Stimulated activated CD4-positive, alpha-beta T cell treated with anti-CD3 and anti-CD28 coated beads, Interleukin-15, amount 100 ng/mL, for 1 hour (primary cell): Measurements from ENCODE around the gene C11orf58.
A peak's percentile ranks its signal among the peaks of the same experiment; 100 is the strongest.

Experiments
- DNase-seq, 2 donors: peaks; one replicate each; pipeline ENCODE4 v3.0.0-alpha.2; 2020; ENCODE audit warnings: low read depth in 1 of 2, low spot score in 1 of 2

Gene C11orf58

DNA sequence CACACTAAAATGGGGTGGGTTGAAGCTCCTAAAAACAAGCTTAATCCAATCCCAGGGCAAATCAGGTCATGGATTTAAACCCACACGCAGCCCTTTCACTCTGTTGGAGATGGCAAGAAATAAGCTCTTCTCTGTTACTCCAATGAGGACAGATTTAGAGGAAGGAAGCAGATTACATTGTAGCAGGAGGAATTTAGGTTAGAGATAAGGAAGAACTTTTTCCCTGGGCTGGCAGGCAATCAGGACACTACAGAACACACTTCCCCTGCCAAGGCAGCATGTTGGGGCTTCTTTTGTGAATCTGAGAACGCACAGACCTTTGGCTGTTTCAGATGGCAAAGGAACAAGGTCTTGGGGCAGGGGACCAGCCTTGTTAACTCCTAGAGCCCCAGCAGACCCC, 46.2 kb downstream of the C11orf58 start:
- DNase-seq, result no peak

DNA sequence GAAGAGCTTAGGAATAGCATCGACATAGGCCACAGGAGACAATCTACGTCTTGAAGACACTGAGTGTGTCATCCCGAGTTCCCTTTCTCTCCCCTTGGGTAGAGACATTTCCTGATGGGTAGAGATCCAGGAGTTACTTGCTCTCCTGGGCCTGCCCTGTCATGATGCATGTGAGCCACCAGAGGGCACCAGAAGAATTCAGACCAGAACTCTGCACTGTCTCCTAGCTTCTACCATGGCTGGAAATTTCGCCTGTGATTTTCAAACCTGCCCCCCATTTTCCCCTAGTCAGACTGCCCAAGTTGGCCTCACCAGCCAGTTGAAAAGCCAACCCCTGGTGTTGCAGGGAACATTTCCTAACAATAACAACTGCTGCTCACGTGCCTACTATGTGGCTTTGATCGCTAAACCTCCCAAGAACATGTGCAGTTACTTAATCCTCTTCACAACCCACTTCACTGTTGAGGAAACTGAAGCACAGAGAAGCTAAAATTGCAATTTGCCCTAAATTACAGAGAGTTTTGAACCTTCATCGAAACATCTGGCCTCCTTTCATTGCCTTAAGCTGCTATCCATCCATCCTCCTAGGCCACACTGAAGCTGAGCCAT, 47.2 kb downstream of the C11orf58 start:
- DNase-seq, result peak; percentile 13 to 26

DNA sequence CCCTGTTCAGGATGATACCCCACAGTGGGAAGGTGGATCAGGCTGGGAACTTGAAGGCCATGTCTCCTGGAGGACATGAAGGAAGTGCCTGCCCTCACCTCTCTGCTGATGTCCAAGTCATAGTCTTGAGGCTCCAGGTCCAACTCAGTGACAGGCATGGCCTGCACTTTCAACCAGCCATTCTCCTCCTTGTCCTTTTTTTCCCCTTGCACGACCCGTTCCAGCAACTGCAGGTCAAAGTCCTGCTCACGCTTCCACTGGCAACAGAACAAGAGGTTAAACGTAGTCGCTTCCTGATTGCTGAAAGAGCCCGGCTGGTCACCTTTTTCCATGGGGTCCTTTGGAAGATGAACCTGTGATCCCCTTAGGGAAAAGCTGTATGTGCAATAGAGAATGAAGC, 47.7 kb downstream of the C11orf58 start:
- no peak for DNase-seq

DNA sequence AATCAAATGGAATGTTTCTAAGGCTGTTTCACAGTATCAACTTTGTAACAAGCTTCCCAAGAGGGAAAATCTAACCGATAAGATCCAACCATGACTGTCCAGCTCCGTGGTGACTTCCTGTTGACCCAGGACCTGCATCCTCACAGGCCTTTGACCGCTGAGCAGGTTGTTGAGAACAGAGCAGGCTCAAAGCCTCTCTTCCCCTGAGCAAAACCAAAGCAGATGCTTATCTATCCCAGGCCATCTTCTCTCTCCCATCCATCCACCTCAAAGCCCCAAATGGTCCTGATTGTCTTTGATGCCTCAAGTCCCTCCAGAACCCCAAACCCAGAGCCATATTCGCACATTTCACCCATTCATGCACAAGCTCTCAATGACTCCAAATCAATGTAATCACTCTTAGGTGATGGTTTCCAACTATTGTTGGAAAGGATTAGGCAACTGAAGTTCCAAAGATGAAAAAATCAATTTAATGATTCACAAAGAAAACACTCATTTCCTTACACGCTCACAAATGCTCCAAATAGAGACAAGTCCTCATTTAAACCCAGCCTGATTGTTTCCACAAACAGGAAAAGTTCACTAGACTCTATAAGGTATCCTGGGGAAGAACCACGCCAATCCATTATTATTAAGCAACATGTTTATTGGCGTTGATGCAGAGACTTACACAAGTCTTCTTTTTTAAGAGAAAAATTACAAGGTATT, 48.7 kb downstream of the C11orf58 start:
- DNase-seq, result no peak

DNA sequence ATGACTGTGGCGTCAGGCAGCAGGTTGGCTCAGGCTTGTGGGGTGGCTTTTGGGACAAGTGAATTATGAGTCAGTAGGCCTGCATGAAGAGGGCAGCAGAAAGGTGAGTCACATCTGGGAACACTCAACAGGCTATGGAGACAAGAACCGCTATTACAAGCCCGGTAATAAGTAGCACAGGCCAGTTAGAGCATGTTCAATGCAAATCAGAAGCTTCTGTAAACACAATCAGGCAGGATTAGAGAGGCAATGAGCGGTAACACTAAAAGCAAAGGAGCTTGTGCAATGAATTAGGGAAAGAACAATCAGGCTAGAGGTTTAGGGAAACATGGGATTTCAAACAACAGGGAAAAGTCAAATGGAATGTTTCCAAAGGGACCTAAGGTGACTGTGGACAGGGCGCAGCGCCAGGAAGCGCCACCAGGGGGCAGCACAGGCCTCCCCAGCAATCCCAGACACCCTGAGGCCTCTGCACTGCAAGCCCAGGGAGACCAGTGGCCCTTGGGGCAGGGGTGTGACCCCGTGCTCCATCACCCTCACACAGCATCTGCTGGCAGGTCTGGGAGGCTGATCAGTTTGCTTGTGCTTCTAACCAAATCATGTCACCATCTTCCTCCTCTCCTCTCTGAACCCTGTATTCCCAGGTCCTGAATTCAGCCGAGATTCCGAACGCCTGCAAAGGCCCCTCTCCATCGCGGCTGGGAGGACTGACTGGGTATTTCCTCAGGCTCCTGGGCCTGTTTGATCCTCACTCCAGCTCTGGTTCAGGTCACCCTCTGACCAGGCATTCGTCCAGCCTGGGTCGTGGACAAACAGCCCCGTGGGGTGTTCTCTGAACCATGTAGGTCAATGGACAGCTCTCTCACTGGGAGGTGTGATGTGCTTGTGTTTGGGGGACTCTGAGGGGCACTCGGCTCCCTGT, 50.0 kb downstream of the C11orf58 start:
- peak; percentile 22 to 46 for DNase-seq

DNA sequence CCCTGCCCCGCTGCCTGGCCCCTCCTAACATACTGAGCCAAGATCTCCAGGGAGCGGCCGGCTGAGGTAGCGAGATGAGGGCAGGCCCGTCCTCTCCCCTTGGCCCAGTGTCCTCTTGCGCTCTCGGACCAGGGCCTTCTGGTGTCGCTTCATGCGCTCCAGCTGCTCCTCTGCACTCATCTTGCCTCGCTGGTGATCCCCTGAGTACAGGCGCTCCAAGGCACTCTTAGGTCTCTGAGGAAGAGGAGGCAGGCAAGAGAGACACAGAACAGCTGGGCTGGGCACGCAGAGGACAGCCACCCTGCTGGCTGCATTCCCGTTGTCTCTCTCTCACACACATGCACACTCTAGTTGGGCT, 50.6 kb downstream of the C11orf58 start:
- DNase-seq, result no peak

DNA sequence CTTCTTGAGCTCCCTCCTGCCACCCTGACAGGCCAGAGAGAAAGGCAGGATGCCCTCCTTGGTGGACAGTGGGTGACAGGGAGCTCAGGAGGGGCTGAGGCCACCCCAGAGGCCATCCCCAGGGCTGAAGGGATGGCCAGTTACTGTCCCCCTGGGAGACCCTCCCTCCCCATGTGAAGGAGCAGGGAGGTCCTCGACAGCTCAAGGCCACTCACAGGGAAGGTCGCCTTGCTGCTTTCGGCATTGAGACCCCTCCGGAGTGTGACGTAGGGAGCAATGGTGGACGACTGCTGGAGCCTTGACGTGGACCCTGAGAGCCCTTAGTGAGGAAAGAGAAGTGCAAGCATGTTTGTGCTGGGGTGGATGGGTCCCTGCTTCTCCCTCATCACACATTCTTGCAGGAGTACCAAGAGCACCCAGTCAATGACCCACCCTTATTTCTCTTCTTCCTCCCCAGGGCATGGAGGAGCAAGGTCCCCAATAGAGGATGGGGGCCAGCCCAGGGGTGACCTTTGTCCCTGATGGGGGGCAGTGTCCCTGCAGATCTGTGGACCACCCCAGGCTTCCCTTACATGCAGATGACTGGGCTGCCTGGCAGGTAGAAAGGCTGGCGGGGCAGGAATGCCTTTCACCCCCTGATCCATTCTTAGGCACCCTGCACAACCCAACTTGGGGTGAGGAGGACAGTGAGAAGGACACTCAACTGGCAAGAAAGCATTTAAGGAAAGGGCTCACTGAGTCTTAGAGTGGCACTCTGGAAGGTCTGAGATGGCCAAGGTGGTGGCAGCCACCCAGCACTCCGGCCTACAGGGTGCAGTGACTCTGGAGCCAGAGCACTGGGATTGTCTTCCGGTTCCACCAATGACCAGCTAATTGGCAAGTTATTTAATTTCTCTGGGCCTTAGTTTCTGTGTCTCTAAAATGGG, 51.4 kb downstream of the C11orf58 start:
- no peak for DNase-seq

DNA sequence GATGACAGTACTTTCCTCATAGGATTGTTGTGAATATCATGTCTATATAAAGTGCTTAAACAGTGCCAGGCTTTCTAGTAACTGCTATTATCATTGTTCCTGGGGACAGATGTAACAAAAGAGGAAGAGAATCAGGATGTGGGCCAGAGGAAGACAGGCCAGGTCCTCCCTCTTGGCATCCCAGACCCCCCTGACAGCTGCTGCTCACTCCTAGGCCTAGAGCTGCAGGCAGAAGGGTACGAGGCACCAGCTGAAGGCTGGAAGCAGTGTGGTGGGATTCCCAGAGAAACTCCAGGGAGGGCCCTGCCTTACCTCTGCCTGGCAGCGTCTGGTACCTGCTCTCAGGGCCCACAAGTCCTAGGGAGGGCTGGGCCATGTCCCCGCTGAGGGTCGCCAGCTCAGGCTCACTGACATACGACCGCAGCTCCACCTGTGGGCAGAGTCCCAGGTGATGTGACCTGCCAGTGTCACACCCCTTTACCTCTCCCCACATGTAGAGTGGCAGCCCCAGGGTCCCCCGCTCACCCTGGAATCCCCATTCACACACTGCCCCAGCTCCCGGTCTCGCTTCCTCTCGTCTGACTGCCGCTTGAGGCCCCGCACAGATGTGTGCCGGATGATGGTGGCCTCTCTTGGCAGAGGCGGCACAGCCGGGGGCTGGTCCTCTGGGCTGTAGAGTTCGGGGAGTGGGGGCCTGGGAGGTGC, 52.2 kb downstream of the C11orf58 start:
- DNase-seq, result no peak

DNA sequence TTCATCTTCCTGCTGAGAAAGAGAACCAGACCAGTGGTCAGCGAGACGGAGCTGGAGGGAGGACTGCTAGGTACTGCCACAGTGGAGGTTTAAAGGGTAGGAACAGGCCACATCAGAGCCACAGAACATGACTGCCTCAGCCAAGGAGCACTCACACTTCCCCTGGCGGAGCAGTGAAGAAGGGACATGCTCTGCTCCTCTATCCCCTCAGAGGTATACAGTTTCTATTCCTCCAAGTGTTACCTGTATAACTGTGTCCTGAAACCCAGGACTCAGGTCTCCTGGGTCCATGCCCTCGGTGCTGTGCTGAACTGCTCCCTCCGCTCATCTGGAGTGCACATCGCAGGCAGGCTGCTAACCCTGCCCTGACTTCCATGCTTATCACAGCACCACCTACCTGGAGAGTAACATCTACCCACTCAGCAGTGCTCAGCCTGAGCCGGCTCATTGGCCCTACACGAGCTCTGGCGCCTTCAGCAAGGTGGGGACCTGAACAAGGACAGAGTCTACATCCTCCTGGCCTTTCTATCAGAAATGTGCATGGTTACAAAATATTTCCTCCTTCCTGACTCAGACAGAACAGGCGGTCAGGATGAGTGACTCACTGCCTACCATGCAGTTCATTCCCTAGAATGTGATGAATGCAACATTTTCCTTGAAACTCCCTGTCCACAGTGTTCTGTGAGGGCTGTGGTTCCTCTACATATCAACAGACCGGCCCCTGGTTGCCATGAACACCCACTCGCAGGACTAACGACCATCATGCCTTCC, 52.9 kb downstream of the C11orf58 start:
- DNase-seq, result no peak

DNA sequence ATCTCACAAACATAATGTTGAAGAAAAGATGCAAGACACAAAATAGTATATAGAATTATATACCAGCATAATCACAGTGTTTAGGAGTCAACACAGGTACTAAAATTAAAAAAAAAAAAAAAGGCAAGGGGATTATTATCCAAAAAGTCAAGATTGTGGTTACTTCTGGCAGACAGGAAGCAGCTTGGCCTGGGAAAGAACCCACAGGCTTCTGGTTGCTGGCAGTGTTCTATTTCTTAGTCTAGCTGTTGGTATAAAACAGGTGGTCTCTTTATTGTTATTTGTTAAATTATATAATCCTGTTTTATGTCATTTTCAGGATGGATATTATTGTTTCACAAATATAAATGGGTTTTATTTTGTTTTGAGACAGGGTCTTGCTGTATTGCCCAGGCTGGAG, 54.0 kb downstream of the C11orf58 start:
- DNase-seq, result no peak

DNA sequence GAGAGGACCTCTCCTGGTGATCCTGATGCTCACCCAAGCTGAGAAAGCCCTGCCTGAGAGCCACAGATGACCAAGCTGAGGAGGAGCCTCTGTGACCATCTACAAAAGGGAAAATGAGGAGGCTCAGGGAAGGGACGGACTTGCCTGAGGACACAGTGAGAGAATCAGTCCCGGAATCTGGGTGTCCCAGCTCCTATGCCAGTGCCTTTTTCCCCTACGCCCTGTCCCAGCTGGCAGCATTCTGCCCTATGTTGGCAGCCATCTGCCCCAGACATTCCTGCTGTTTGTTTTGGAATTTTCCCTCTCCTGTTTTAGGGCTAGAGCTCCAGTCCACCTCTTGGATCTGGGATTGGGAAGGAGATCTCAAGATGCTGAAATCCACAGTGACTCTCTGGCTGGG, 54.6 kb downstream of the C11orf58 start:
- no peak for DNase-seq

DNA sequence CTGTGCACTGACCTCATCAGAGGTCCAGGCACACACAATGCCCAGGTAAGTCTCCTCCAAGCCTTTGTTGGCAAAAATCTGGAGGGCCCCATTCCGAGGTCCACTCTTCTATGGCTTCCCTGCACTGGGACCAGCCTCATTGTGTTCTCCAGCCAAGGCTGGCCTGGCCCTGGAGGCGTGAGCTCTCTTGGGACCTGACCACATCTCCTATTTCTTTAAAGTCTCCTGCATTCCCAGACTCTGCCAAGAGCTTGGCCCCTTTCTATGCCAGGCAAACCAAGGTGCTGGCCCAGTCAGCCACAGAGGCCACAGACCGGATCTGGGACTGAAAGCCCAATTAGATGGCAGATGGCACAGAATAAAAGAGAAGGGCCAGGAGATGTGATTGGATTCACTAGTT, 55.1 kb downstream of the C11orf58 start:
- no peak for DNase-seq

DNA sequence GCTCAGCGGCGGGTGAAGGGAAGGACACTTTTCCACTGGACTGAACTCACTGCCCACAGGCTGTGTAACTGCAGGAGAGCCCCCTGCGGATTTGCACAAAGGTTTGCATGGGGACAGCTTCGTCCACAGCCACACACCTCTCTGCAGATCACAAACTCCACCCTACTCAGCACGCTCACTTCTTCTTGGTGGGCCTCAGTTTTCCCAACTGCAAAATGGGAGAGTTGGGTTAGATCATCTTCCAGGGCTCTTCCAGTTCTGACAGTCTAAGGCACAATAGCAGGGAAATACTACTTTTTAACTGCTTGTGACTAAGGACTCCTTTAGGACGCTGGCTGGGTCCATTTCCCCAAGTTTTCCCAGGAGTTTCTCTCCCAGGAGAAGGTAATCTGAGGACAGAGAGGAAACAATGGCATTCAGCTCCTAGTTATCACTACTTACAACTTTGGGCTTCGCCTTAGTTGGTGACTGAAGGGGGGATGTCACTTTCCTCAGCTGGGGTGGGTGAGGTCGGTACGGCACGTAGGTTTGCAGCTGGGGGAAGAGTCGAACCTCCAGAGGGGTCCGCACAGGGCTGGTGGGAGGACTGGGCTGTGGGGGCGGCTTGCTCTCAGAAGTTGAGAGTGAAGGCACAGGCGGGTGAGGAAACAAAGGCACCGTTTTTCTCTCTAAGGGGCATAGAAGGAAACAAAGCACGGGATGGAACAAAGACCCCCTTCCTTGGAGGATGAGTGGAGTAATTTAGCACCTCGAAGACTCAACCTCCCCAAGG, 55.8 kb downstream of the C11orf58 start:
- DNase-seq, result no peak

DNA sequence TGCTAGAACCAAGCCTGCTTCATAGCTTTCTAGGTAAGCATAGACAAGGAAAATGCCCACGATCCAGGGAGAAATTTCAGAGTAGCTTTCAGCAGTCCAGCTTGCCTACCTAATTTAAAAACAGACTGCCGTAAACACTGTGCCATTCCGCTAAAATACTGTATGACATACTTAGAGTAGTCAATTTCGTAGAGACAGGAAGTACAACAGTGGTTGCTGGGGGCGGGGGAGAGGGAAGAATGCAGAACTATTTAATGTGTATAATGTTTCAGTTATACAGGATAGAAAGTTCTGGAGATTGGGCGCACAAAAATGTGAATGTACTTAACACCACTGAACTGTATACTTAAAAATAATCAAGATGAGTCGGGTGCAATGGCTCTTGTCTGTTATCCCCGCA, 56.7 kb downstream of the C11orf58 start:
- DNase-seq, result no peak

DNA sequence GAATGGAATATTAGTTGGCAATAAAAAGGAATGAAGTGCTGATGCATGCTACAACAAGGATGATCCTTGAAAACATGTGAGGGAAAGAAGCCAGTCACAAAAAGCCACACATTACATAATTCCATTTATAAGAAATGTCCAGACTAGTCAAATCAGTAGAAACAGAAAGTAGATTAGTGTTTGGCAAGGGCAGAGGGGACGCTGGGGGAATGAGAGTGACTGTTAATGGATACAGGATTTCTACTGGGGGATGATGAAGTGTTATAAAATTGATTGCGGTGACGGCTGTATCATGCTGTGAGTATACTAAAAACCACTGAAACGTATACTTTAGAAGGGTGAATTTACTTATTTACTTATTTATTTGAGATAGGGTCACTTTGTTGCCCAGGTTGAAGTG, 57.9 kb downstream of the C11orf58 start:
- no peak for DNase-seq

DNA sequence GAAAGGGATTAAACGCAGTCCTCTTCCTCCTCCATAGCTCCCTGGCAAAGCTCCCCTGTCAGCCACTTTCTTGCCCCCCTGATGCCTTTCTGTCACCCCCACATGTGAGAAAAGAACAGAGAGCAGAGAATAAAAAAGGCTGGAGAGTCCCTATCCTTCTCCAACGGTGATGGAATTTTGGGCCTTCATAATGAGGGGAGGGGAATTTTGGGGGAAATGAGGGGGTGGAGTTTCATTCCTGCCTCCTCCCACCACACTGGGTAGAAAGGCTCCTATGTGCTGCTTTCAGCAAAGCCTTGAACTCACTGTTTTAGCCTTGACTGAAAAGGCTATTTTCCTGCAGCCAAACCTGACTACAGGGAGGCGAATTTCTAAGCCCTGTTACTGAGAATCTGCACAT, 59.3 kb downstream of the C11orf58 start:
- no peak for DNase-seq

DNA sequence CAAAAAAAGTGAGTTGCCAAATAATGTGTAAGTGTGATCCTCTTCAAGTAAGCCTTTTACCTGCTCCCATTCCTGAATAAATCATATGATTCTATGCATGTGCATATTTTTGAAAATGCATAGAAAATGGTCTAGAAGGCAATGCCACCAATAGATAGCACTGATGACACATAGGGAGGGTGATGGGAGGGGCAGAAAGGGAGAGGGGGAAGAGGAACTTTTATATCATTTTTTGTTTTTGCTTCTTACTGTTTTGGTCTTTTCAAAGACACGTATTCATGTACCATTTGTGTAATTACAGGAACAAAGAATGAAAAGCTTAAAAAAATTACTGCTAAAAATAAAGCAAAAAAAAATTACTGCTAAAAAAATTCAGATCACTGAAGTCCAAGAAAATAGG, 60.8 kb downstream of the C11orf58 start:
- DNase-seq, result no peak

DNA sequence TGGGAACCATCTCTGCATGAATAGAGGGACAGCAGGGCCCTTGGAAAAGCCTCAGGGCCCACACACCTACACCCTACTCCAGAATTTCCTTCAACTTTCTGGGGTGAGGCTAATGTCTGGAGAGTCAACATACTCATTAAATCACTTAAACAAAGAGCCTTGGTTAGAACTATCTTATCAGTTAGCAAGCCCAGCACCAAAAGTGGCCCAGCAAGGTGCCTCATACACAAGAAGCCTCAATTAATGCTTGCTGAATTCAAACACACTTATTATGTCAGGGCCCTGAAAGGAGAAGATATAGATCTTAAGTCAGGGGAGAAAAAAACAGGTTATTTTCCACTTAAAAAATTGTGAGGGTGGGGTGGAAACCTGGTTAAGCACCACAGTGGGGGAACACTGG, 61.4 kb downstream of the C11orf58 start:
- no peak for DNase-seq

DNA sequence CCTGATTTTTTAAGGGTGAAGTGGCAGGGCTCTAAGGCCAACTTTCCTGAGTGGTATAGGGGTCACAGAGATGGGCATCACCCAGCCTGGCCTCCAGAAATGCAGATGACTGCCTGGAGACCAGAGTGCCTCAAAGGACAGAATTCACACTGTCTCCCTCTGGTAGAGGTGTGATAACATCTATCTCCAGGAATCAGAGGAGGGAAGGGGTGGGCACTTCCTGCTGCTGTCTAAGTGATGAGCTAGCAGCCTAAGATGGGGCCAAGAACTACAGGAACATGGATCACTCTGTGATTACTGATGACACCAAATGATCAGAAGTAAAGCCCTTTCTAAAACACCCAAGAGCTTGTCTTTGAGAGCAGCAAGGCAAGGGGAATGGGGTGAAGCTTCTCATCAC, 61.9 kb downstream of the C11orf58 start:
- DNase-seq, result no peak
